HG03097 (cell line): ENCODE results near the gene PRSS21.

Experiments
- ATAC-seq: cut with Tn5 transposase; IDR thresholded peaks from one replicate; pipeline ENCODE4 v1.9.1; 2021; ENCODE audit not compliant: unreplicated experiment, low FRiP score

Gene PRSS21

GRCh38 chr16:2841606-2842339 is 24.7 kb downstream of the PRSS21 start:
- no peak for ATAC-seq

GRCh38 chr16:2842340-2843000 is 25.4 kb downstream of the PRSS21 start:
- no peak for ATAC-seq

- ATAC-seq, result no peak
Measured at GRCh38 chr16:2843526-2843925, 26.5 kb downstream of the PRSS21 start.

DNA sequence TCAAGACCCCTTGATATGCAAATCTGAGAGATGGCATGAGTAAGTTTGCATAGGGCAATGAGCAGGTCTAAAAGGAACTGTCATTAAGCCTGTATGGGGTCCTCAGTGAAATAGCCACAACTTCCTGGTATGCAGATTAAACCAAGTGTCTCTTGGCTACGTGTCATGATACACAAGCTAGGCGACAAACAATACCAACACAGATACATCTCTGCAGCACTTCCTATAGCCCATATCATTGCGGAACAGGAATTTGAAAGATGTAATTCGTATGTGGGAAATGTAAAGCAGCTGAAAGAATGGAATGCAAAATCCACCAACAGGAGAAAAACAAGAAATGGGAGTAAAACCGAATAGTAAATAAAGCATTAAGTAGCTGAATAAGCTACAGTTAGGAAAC is 28.1 kb downstream of the PRSS21 start:
- ATAC-seq, result no peak

DNA sequence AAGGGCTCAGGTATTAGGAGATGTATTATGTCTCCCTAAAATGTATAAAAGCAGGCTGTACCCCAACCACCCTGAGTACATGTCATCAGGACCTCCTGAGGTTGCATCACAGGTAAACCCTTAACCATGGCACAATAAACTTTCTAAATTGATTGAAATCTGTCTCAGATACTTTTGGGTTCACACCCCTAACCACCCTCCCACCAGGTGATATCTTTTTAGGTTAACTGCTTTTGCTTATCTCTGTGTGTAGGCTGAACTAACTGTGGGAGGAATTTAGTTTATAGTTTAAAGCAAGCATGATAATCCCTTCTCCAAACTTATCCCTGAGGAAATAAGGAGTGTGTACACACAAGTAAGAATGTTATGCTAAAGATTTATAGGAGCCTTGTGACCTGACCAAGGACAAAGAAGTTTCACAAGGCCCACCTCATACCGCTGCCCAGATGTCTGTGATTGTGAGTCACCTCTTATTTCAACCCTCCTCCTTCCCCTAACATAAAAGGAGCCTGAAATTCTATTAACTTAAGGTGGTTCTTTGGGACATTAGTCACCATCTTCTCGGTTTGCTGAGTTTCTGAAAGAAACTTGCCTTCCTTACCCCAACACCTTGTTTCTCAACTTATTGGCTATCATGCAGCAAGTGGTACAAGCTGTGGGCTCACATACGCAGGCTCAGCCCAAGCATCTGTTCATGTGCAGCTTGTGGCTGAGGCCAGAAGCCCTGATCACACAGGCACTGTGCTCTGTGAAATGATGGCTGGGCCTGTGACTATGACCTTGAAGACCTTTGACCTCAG is 29.7 kb downstream of the PRSS21 start:
- no peak for ATAC-seq

DNA sequence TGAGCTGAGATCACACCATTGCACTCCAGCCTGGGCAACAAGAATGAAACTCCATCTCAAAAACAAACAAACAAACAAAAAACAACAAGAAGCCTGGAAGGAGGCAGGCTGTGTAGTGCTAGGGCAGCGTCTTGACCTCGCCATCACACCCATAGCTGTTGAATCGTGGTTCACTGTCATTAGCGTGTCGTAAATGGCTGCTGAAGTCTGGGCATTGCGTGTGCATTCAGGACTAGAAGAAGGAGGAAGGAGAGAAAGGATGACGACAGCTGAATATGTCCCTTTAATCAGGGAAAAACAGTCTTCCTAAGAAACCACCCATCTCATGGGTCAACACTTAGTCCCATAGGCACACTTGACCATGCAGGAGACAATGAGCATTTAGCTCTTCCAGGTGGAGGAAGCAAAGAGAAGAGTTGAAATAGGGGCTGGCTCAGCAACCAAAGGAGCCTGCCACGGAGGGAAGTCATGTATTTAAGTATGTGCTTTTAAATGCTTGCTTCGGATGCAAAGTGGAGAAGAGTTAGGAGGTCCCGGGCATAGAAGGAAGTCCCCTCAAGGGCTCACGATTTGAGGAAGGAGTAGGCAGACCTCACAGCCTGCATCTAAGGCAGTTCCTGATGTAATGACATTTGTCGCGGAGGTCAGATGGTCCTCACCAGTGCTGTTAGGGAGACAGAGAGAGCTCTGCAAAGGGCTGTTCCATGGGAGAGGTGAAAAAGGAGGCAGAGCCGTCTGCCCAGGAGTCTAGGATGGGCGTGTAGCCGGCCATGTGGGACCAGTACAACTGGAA is 32.1 kb downstream of the PRSS21 start:
- ATAC-seq, result no peak

GRCh38 chr16:2852003-2852730 is 35.1 kb downstream of the PRSS21 start:
- no peak for ATAC-seq

GRCh38 chr16:2852731-2853507 is 35.9 kb downstream of the PRSS21 start:
- no peak for ATAC-seq

DNA sequence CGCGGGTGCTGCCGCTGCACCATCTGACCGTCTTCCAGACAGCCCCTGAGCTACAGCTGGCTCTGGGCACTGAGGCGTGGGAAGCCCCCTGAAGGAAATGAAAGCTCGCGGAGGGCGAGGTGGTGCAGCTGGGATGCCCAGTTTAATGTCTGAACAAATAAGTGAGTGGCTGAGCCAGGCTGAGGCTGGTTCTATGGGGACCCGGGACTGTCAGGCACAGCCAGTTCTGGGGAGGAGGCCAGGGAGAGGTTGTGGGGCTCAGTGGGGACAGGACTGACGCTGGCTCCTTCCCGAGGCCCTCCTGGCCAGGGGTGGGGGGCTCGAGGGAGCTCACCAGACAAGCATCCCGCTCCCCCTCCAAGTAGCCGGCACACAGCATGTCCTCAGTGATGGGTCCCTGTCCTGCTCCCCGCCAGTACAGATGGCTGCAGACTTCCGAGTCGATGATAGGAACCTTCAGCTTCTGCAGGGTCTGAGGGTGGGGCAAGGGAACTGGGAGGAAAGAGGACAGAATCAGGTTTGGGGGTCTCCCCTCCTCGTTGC is 36.6 kb downstream of the PRSS21 start:
- ATAC-seq, result no peak

GRCh38 chr16:2854700-2855309 is 37.8 kb downstream of the PRSS21 start:
- no peak for ATAC-seq

DNA sequence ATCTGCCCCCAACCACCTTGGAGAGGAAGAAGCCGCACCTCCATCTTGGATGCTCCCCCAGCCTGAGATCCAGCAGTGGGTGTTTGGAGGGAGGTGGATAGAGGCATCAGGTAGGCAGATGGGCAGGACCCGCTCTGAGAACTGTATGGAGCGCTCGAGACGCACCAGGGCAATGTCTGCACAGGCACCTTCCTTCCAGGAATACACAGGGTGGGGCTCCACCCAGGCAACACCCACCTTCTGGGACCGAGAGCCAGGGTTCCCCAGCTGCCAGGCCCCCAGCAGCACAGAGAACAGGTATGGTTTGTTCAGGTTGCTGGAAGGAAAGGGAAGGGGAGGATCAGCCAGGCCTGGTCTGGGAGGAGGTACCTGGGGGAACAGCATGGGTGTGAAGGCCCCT is 38.5 kb downstream of the PRSS21 start:
- ATAC-seq, result no peak

DNA sequence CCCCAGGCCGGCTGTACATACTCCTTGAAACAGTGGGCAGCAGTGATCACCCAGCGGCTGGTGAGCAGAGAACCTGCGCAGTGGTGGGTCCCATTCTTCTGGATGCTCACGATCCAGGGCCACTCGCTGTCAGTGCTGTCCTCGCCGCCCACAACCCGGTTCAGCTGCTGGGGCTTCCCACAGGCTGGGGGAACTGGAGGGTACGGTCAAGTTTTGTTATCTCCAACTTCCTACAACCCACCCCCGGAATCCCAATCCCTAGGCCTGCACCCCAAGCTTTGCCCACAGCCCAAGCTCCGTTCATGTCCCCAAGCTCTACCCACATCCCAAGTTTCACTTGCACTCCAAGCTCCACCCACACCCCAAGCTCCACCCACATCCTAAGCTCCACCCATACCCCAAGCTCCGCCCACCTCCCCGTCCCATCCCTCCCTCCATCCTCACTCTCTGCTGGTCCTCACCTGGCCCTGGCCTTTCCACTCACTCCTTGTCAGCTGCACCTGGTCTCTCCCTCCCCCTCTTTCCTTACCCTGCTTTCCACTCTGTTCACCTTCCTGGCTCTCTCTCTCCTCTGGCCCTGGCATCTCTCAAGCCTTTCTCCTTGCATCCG is 39.1 kb downstream of the PRSS21 start:
- ATAC-seq, result no peak

- no peak for ATAC-seq
Measured at GRCh38 chr16:2856686-2857450, 39.8 kb downstream of the PRSS21 start.

- no peak for ATAC-seq
Measured at GRCh38 chr16:2857451-2858244, 40.6 kb downstream of the PRSS21 start, which contains the start of gene PRSS22. PRSS22 (minus strand) TSS chr16:2858170; CDS start chr16:2858104, 66 bp downstream.

GRCh38 chr16:2858245-2859025 is 41.4 kb downstream of the PRSS21 start:
- ATAC-seq, result no peak
